ENCODE measurements around the gene LETM1.

GRCh38 chr4:1797861-1798579 lies 57.9 kb downstream of the LETM1 start:
- TF ChIP-seq EZH2 (IDR thresholded peaks at IDR 0.05; ENCODE audit: insufficient read depth, poor library complexity, severe bottlenecking) (no peak), EZH2phosphoT487 (IDR thresholded peaks at IDR 0.05; ENCODE audit: insufficient read depth, low read depth) (no peak)
